ENCODE results near the gene DENND1A. TPM values are rescaled to one million over a fixed set of nuclear protein-coding genes. Genes with fewer than 3 reads are reported as not detected.

The DENND1A gene
- total RNA-seq, 1 donor from 2014 or later = 12.7 TPM

- DNase-seq (ENCODE audit: low read depth) (no peak), FAIRE-seq (no peak)
- Histone ChIP-seq H3K27ac (ENCODE audit: low read depth, low read length) (no peak overlapping the region), H4K20me1 (ENCODE audit: insufficient read depth, low read length) (peaks cover 2% of the 10 kb centered on the region), H3K4me2 (ENCODE audit: low read length) (no peak overlapping the region), H3K9ac (ENCODE audit: low read length) (no peak overlapping the region), H3K27me3 (ENCODE audit: insufficient read depth, low read length) (no peaks in the 10 kb centered on the region), H3K9me3 (ENCODE audit: insufficient read depth, low read depth, low read length) (no peaks in the 10 kb centered on the region), H3K36me3 (ENCODE audit: insufficient read depth, low read length) (no peaks in the 10 kb centered on the region), H3K79me2 (ENCODE audit: insufficient read depth, low read length) (no peaks in the 10 kb centered on the region), H2AFZ (ENCODE audit: low read depth, low read length) (no peak overlapping the region), H3K4me1 (ENCODE audit: insufficient read depth, low read length) (no peaks in the 10 kb centered on the region), H3K4me3 (ENCODE audit: insufficient read depth, low read depth, low read length) (no peak overlapping the region)
- Mint-ChIP-seq H3K27ac (ENCODE audit: unreplicated experiment) (no peak overlapping the region), H3K36me3 (ENCODE audit: low read depth, unreplicated experiment) (no peaks in the 10 kb centered on the region), H3K27me3 (ENCODE audit: low read depth, unreplicated experiment) (peaks cover 16% of the 10 kb centered on the region), H3K4me3 (ENCODE audit: unreplicated experiment) (no peak overlapping the region), H3K4me1 (ENCODE audit: low read depth, unreplicated experiment) (no peaks in the 10 kb centered on the region), H3K9me3 (ENCODE audit: unreplicated experiment) (no peaks in the 10 kb centered on the region)
- TF ChIP-seq CTCF (IDR thresholded peaks at IDR 0.05; ENCODE audit: insufficient read depth, low read depth, low read length) (no peak), EZH2 (IDR thresholded peaks at IDR 0.05; ENCODE audit: insufficient read depth, low read length) (no peak)
Measured at GRCh38 chr9:123509646-123510045, 420.3 kb downstream of the DENND1A start.

GRCh38 chr9:123508048-123508447, 421.9 kb downstream of the DENND1A start:
- H3K4me2 ChIP-seq (ENCODE audit: low read length) = no peak overlapping the region
- Mint-ChIP-seq H3K27me3 (ENCODE audit: low read depth, unreplicated experiment) (peaks cover 16% of the 10 kb centered on the region), H3K36me3 (ENCODE audit: low read depth, unreplicated experiment) (no peaks in the 10 kb centered on the region), H3K4me3 (ENCODE audit: unreplicated experiment) (no peak overlapping the region), H3K9me3 (ENCODE audit: unreplicated experiment) (no peaks in the 10 kb centered on the region), H3K4me1 (ENCODE audit: low read depth, unreplicated experiment) (no peaks in the 10 kb centered on the region), H3K27ac (ENCODE audit: unreplicated experiment) (no peak overlapping the region)
- H3K9me3 ChIP-seq (ENCODE audit: insufficient read depth, low read depth, low read length) = no peaks in the 10 kb centered on the region
- H3K9ac ChIP-seq (ENCODE audit: low read length) = no peak overlapping the region
- H2AFZ ChIP-seq (ENCODE audit: low read depth, low read length) = no peak overlapping the region
- no peaks in the 10 kb centered on the region for H3K27me3 ChIP-seq (ENCODE audit: insufficient read depth, low read length)
- no peak overlapping the region for H3K27ac ChIP-seq (ENCODE audit: low read depth, low read length)
- H3K4me1 ChIP-seq (ENCODE audit: insufficient read depth, low read length) = no peaks in the 10 kb centered on the region
- H4K20me1 ChIP-seq (ENCODE audit: insufficient read depth, low read length) = peaks cover 2% of the 10 kb centered on the region
- H3K4me3 ChIP-seq (ENCODE audit: insufficient read depth, low read depth, low read length) = no peak overlapping the region
- no peaks in the 10 kb centered on the region for H3K79me2 ChIP-seq (ENCODE audit: insufficient read depth, low read length)
- no peak for FAIRE-seq
- no peak for DNase-seq (ENCODE audit: low read depth)
- no peak for TF ChIP-seq EZH2 (IDR thresholded peaks at IDR 0.05; ENCODE audit: insufficient read depth, low read length)
- TF ChIP-seq CTCF (IDR thresholded peaks at IDR 0.05; ENCODE audit: insufficient read depth, low read depth, low read length) = no peak
- no peaks in the 10 kb centered on the region for H3K36me3 ChIP-seq (ENCODE audit: insufficient read depth, low read length)

- H3K79me2 ChIP-seq (ENCODE audit: insufficient read depth, low read length) = no peaks in the 10 kb centered on the region
- H3K4me3 Mint-ChIP-seq (ENCODE audit: unreplicated experiment) = no peak overlapping the region
- no peak for FAIRE-seq
Measured at GRCh38 chr9:123505496-123505895, 424.4 kb downstream of the DENND1A start.

More at GRCh38 chr9:123505496-123505895, 424.4 kb downstream of the DENND1A start:
- H3K27ac Mint-ChIP-seq (ENCODE audit: unreplicated experiment) = no peak overlapping the region
- H3K9me3 Mint-ChIP-seq (ENCODE audit: unreplicated experiment) = peaks cover 2% of the 10 kb centered on the region
- H3K36me3 Mint-ChIP-seq (ENCODE audit: low read depth, unreplicated experiment) = no peaks in the 10 kb centered on the region
- Histone ChIP-seq H3K9ac (ENCODE audit: low read length) (no peak overlapping the region), H3K4me1 (ENCODE audit: insufficient read depth, low read length) (no peaks in the 10 kb centered on the region), H3K36me3 (ENCODE audit: insufficient read depth, low read length) (no peaks in the 10 kb centered on the region), H3K9me3 (ENCODE audit: insufficient read depth, low read depth, low read length) (no peaks in the 10 kb centered on the region), H3K27ac (ENCODE audit: low read depth, low read length) (no peak overlapping the region), H4K20me1 (ENCODE audit: insufficient read depth, low read length) (no peaks in the 10 kb centered on the region), H3K4me2 (ENCODE audit: low read length) (no peak overlapping the region), H3K27me3 (ENCODE audit: insufficient read depth, low read length) (no peaks in the 10 kb centered on the region), H2AFZ (ENCODE audit: low read depth, low read length) (no peak overlapping the region), H3K4me3 (ENCODE audit: insufficient read depth, low read depth, low read length) (no peak overlapping the region)
- H3K4me1 Mint-ChIP-seq (ENCODE audit: low read depth, unreplicated experiment) = no peaks in the 10 kb centered on the region
- peaks cover 7% of the 10 kb centered on the region for H3K27me3 Mint-ChIP-seq (ENCODE audit: low read depth, unreplicated experiment)
- no peak for DNase-seq (ENCODE audit: low read depth)
- no peak for TF ChIP-seq EZH2 (IDR thresholded peaks at IDR 0.05; ENCODE audit: insufficient read depth, low read length)

Data from astrocyte (in vitro differentiated cells and primary cell).